ENCODE results near the gene GUCY2F. TPM values are rescaled to one million over a fixed set of nuclear protein-coding genes. Genes with fewer than 3 reads are reported as not detected.

The GUCY2F gene
- total and polyA plus RNA-seq, 2 donors (not counting 1 experiment from before 2014, with no cell fraction given), result under 0.01 TPM; not detected in 1

GRCh38 chrX:109382332-109382731, 99.6 kb downstream of the GUCY2F start:
- no peak for DNase-seq (ENCODE audit: low read depth in 2 of 2)
- no peak overlapping the region for H2AFZ ChIP-seq (ENCODE audit: low read length)
- no peaks in the 10 kb centered on the region for H3K9me3 ChIP-seq (ENCODE audit: control insufficient read depth, insufficient read depth, low read depth, low read length)
- no peak overlapping the region for H3K27ac ChIP-seq (ENCODE audit: insufficient read depth, low read length)
- no peak overlapping the region for H3K4me2 ChIP-seq (ENCODE audit: extremely low read depth, insufficient read depth, low read length)
- H3K79me2 ChIP-seq (ENCODE audit: control insufficient read depth, insufficient read depth, low read length), result no peaks in the 10 kb centered on the region
- no peaks in the 10 kb centered on the region for H3K36me3 ChIP-seq (ENCODE audit: control insufficient read depth, insufficient read depth, low read length)
- no peak overlapping the region for H3K4me3 ChIP-seq (replicated peaks in 1 of 4; ENCODE audit: control extremely low read depth in 1 of 4, insufficient read depth in 1 of 4, low read depth in 3 of 4, low read length in 4 of 4)
- H4K20me1 ChIP-seq (ENCODE audit: control insufficient read depth, extremely low read depth, insufficient read depth, low read length), result no peaks in the 10 kb centered on the region
- H3K4me1 ChIP-seq (ENCODE audit: control insufficient read depth, extremely low read depth, insufficient read depth, low read length), result no peaks in the 10 kb centered on the region
- TF ChIP-seq EZH2 (IDR thresholded peaks at IDR 0.05; ENCODE audit: low read length, missing control alignments) (no peak), CTCF (conservative IDR thresholded peaks at IDR 0.05 in 1 of 2, IDR thresholded peaks at IDR 0.05 in 1 of 2; ENCODE audit: low read depth in 1 of 2, low read length in 2 of 2) (no peak)
- H3K27me3 ChIP-seq (ENCODE audit: control insufficient read depth, insufficient read depth, low read length), result no peaks in the 10 kb centered on the region
- no peak overlapping the region for H3K9ac ChIP-seq (ENCODE audit: insufficient read depth, low read length)

- Histone ChIP-seq H3K36me3 (ENCODE audit: control insufficient read depth, insufficient read depth, low read length) (no peaks in the 10 kb centered on the region), H3K27me3 (ENCODE audit: control insufficient read depth, insufficient read depth, low read length) (no peaks in the 10 kb centered on the region), H3K4me2 (ENCODE audit: extremely low read depth, insufficient read depth, low read length) (no peak overlapping the region), H4K20me1 (ENCODE audit: control insufficient read depth, extremely low read depth, insufficient read depth, low read length) (no peaks in the 10 kb centered on the region), H3K9ac (ENCODE audit: insufficient read depth, low read length) (no peak overlapping the region), H3K4me1 (ENCODE audit: control insufficient read depth, extremely low read depth, insufficient read depth, low read length) (no peaks in the 10 kb centered on the region), H2AFZ (ENCODE audit: low read length) (no peak overlapping the region), H3K4me3 (replicated peaks in 1 of 4; ENCODE audit: control extremely low read depth in 1 of 4, insufficient read depth in 1 of 4, low read depth in 3 of 4, low read length in 4 of 4) (no peak overlapping the region), H3K79me2 (ENCODE audit: control insufficient read depth, insufficient read depth, low read length) (no peaks in the 10 kb centered on the region), H3K9me3 (ENCODE audit: control insufficient read depth, insufficient read depth, low read depth, low read length) (no peaks in the 10 kb centered on the region), H3K27ac (ENCODE audit: insufficient read depth, low read length) (no peak overlapping the region)
- TF ChIP-seq EZH2 (IDR thresholded peaks at IDR 0.05; ENCODE audit: low read length, missing control alignments) (no peak), CTCF (conservative IDR thresholded peaks at IDR 0.05 in 1 of 2, IDR thresholded peaks at IDR 0.05 in 1 of 2; ENCODE audit: low read depth in 1 of 2, low read length in 2 of 2) (no peak)
- DNase-seq (ENCODE audit: low read depth in 2 of 2), result no peak
These were observed 103.6 kb downstream of the GUCY2F start for GRCh38 chrX:109378281-109378680.

- H3K79me2 ChIP-seq (ENCODE audit: control insufficient read depth, insufficient read depth, low read length), result no peaks in the 10 kb centered on the region
- no peak overlapping the region for H2AFZ ChIP-seq (ENCODE audit: low read length)
- no peak overlapping the region for H3K4me3 ChIP-seq (replicated peaks in 1 of 4; ENCODE audit: control extremely low read depth in 1 of 4, insufficient read depth in 1 of 4, low read depth in 3 of 4, low read length in 4 of 4)
- H3K9ac ChIP-seq (ENCODE audit: insufficient read depth, low read length), result no peak overlapping the region
- H3K27me3 ChIP-seq (ENCODE audit: control insufficient read depth, insufficient read depth, low read length), result no peaks in the 10 kb centered on the region
- no peak overlapping the region for H3K27ac ChIP-seq (ENCODE audit: insufficient read depth, low read length)
- peak in 1 of 2 donors; percentile 27 for DNase-seq (ENCODE audit: low read depth in 2 of 2)
- no peaks in the 10 kb centered on the region for H3K9me3 ChIP-seq (ENCODE audit: control insufficient read depth, insufficient read depth, low read depth, low read length)
- H3K4me2 ChIP-seq (ENCODE audit: extremely low read depth, insufficient read depth, low read length), result no peak overlapping the region
- no peaks in the 10 kb centered on the region for H3K4me1 ChIP-seq (ENCODE audit: control insufficient read depth, extremely low read depth, insufficient read depth, low read length)
- TF ChIP-seq CTCF (conservative IDR thresholded peaks at IDR 0.05 in 1 of 2, IDR thresholded peaks at IDR 0.05 in 1 of 2; ENCODE audit: low read depth in 1 of 2, low read length in 2 of 2) (no peak), EZH2 (IDR thresholded peaks at IDR 0.05; ENCODE audit: low read length, missing control alignments) (no peak)
- H4K20me1 ChIP-seq (ENCODE audit: control insufficient read depth, extremely low read depth, insufficient read depth, low read length), result no peaks in the 10 kb centered on the region
- no peaks in the 10 kb centered on the region for H3K36me3 ChIP-seq (ENCODE audit: control insufficient read depth, insufficient read depth, low read length)
These were observed 107.5 kb downstream of the GUCY2F start for GRCh38 chrX:109374262-109374960.
